Measurements from ENCODE around the gene SPINK9.
A peak's percentile ranks its signal among the peaks of the same experiment; 100 is the strongest.

SPINK9 gene

GRCh38 chr5:148383564-148384379, 48.4 kb downstream of the SPINK9 start, which contains the start of gene FBXO38 (continued):
- no peak for TF ChIP-seq MYNN (tag by site-specific recombination; IDR thresholded peaks at IDR 0.05; ENCODE audit: borderline replicate concordance)
- peak; percentile 79 for TF ChIP-seq EGR2 (tag by site-specific recombination; IDR thresholded peaks at IDR 0.05; ENCODE audit: low read depth)
- peak; percentile 98 for TF ChIP-seq ZBTB11 (tag by site-specific recombination; conservative IDR thresholded peaks at IDR 0.05; ENCODE audit: low read depth)
- no peak for TF ChIP-seq SETDB1 (IDR thresholded peaks at IDR 0.05; ENCODE audit: insufficient read length, low read length)
- TF ChIP-seq, protein P1, sequence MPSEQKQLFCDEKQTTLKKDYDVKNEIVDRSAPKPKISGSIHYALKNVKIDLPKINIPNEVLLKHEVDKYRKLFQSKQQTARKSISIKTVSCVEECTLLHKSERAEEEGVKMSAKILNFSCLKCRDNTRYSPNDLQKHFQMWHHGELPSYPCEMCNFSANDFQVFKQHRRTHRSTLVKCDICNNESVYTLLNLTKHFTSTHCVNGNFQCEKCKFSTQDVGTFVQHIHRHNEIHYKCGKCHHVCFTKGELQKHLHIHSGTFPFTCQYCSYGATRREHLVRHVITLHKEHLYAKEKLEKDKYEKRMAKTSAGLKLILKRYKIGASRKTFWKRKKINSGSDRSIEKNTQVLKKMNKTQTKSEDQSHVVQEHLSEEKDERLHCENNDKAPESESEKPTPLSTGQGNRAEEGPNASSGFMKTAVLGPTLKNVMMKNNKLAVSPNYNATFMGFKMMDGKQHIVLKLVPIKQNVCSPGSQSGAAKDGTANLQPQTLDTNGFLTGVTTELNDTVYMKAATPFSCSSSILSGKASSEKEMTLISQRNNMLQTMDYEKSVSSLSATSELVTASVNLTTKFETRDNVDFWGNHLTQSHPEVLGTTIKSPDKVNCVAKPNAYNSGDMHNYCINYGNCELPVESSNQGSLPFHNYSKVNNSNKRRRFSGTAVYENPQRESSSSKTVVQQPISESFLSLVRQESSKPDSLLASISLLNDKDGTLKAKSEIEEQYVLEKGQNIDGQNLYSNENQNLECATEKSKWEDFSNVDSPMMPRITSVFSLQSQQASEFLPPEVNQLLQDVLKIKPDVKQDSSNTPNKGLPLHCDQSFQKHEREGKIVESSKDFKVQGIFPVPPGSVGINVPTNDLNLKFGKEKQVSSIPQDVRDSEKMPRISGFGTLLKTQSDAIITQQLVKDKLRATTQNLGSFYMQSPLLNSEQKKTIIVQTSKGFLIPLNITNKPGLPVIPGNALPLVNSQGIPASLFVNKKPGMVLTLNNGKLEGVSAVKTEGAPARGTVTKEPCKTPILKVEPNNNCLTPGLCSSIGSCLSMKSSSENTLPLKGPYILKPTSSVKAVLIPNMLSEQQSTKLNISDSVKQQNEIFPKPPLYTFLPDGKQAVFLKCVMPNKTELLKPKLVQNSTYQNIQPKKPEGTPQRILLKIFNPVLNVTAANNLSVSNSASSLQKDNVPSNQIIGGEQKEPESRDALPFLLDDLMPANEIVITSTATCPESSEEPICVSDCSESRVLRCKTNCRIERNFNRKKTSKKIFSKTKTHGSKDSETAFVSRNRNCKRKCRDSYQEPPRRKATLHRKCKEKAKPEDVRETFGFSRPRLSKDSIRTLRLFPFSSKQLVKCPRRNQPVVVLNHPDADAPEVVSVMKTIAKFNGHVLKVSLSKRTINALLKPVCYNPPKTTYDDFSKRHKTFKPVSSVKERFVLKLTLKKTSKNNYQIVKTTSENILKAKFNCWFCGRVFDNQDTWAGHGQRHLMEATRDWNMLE (tag by site-specific recombination; conservative IDR thresholded peaks at IDR 0.05; ENCODE audit: low read depth): peak; percentile 99
- no peak for TF ChIP-seq ZNF785 (tag by site-specific recombination; IDR thresholded peaks at IDR 0.05)
- no peak for TF ChIP-seq ZNF623 (tag by site-specific recombination; IDR thresholded peaks at IDR 0.05)
- TF ChIP-seq ELK4 (IDR thresholded peaks at IDR 0.05; ENCODE audit: borderline replicate concordance, low read depth, low read length): no peak; the same call in 1 of the 2 replicates
- TF ChIP-seq ZNF335 (tag by site-specific recombination; conservative IDR thresholded peaks at IDR 0.05): peak; percentile 81
- TF ChIP-seq, protein P2, sequence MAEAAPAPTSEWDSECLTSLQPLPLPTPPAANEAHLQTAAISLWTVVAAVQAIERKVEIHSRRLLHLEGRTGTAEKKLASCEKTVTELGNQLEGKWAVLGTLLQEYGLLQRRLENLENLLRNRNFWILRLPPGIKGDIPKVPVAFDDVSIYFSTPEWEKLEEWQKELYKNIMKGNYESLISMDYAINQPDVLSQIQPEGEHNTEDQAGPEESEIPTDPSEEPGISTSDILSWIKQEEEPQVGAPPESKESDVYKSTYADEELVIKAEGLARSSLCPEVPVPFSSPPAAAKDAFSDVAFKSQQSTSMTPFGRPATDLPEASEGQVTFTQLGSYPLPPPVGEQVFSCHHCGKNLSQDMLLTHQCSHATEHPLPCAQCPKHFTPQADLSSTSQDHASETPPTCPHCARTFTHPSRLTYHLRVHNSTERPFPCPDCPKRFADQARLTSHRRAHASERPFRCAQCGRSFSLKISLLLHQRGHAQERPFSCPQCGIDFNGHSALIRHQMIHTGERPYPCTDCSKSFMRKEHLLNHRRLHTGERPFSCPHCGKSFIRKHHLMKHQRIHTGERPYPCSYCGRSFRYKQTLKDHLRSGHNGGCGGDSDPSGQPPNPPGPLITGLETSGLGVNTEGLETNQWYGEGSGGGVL (tag by site-specific recombination; IDR thresholded peaks at IDR 0.05): 0 out of 2 replicates have a peak, but pooled peaks have one; percentile 12
- no peak for TF ChIP-seq ZNF664 (tag by site-specific recombination; IDR thresholded peaks at IDR 0.05)
- TF ChIP-seq, protein P3, sequence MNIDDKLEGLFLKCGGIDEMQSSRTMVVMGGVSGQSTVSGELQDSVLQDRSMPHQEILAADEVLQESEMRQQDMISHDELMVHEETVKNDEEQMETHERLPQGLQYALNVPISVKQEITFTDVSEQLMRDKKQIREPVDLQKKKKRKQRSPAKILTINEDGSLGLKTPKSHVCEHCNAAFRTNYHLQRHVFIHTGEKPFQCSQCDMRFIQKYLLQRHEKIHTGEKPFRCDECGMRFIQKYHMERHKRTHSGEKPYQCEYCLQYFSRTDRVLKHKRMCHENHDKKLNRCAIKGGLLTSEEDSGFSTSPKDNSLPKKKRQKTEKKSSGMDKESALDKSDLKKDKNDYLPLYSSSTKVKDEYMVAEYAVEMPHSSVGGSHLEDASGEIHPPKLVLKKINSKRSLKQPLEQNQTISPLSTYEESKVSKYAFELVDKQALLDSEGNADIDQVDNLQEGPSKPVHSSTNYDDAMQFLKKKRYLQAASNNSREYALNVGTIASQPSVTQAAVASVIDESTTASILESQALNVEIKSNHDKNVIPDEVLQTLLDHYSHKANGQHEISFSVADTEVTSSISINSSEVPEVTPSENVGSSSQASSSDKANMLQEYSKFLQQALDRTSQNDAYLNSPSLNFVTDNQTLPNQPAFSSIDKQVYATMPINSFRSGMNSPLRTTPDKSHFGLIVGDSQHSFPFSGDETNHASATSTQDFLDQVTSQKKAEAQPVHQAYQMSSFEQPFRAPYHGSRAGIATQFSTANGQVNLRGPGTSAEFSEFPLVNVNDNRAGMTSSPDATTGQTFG (tag by site-specific recombination; IDR thresholded peaks at IDR 0.05; ENCODE audit: borderline replicate concordance): no peak
- TF ChIP-seq ZNF394 (tag by site-specific recombination; IDR thresholded peaks at IDR 0.05; ENCODE audit: borderline replicate concordance): peak; percentile 99
- no peak for TF ChIP-seq RBAK (tag by site-specific recombination; IDR thresholded peaks at IDR 0.05)
- no peak for TF ChIP-seq ZNF37A (tag by site-specific recombination; IDR thresholded peaks at IDR 0.05)
- no peak for TF ChIP-seq ZNF184 (tag by site-specific recombination; IDR thresholded peaks at IDR 0.05)
- TF ChIP-seq, protein P4, sequence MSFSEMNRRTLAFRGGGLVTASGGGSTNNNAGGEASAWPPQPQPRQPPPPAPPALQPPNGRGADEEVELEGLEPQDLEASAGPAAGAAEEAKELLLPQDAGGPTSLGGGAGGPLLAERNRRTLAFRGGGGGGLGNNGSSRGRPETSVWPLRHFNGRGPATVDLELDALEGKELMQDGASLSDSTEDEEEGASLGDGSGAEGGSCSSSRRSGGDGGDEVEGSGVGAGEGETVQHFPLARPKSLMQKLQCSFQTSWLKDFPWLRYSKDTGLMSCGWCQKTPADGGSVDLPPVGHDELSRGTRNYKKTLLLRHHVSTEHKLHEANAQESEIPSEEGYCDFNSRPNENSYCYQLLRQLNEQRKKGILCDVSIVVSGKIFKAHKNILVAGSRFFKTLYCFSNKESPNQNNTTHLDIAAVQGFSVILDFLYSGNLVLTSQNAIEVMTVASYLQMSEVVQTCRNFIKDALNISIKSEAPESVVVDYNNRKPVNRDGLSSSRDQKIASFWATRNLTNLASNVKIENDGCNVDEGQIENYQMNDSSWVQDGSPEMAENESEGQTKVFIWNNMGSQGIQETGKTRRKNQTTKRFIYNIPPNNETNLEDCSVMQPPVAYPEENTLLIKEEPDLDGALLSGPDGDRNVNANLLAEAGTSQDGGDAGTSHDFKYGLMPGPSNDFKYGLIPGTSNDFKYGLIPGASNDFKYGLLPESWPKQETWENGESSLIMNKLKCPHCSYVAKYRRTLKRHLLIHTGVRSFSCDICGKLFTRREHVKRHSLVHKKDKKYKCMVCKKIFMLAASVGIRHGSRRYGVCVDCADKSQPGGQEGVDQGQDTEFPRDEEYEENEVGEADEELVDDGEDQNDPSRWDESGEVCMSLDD (tag by site-specific recombination; IDR thresholded peaks at IDR 0.05): no peak
- TF ChIP-seq KLF16 (tag by site-specific recombination; IDR thresholded peaks at IDR 0.05): no peak
- TF ChIP-seq MZF1 (tag by site-specific recombination; IDR thresholded peaks at IDR 0.05; ENCODE audit: borderline replicate concordance): no peak
- no peak for TF ChIP-seq WT1 (tag by site-specific recombination; IDR thresholded peaks at IDR 0.05)
- peak; percentile 93 for TF ChIP-seq SP2 (tag by site-specific recombination; IDR thresholded peaks at IDR 0.05)
- TF ChIP-seq ZNF501 (tag by site-specific recombination; IDR thresholded peaks at IDR 0.05): peak; percentile 74; the same call in 1 of the 2 replicates
